Skin epidermis (tissue), 12 donors: Measurements from ENCODE around the gene C2orf42.
A peak's percentile ranks its signal among the peaks of the same experiment; 100 is the strongest.
"Not testable (repeated sequence)": the region's sequence is repeated elsewhere in the genome, so short reads cannot be mapped to it uniquely, and the experiment has no call there.

Source experiments
- H3K27ac ChIP-seq, 21 experiments: fragments of 200-600 bp; sonication (generic) in 11 of 21; one replicate each; pipeline ENCODE4 v1.5.0; 2020; ENCODE audit warnings: mild to moderate bottlenecking in 3 of 21, inconsistent platforms in 2 of 21, moderate library complexity in 2 of 21
- H3K4me3 ChIP-seq, 7 experiments: fragments of 200-600 bp; sonication (generic) in 2 of 7; one replicate each; pipeline ENCODE4 v1.5.0; 2020; ENCODE audit warnings: inconsistent platforms in 2 of 7, mild to moderate bottlenecking in 2 of 7, moderate library complexity in 1 of 7

C2orf42 gene

GRCh38 chr2:70134323-70134983, 56.4 kb downstream of the C2orf42 start:
- not testable (repeated sequence) for H3K4me3 ChIP-seq
- peak overlapping the region in 19 of 21 experiments; percentile 33 to 99 (median 90) for H3K27ac ChIP-seq

GRCh38 chr2:70133491-70134322, 57.1 kb downstream of the C2orf42 start:
- H3K27ac ChIP-seq, result peak overlapping the region in 20 of 21 experiments; percentile 33 to 99 (median 90)
- H3K4me3 ChIP-seq, result no peak overlapping the region

DNA sequence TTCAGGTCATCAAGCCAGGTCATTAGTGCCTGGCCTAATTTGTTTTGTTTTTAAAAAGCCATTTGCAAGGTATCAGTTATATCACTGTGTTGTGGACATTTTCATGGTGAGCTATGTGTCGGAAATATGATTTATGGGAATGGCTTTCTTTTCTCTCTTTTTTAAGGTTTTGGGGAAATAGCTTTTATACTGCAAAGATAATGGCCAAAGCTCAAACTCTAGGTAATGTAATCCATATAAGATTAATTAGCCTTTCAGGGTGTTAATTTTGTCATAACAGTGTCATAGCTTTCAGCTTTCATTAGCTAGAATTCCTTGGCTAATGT, 57.7 kb downstream of the C2orf42 start:
- peak overlapping the region in 20 of 21 experiments; percentile 74 to 99 (median 90) for H3K27ac ChIP-seq
- H3K4me3 ChIP-seq, result peak overlapping the region in 1 of 7 experiments; percentile 13

DNA sequence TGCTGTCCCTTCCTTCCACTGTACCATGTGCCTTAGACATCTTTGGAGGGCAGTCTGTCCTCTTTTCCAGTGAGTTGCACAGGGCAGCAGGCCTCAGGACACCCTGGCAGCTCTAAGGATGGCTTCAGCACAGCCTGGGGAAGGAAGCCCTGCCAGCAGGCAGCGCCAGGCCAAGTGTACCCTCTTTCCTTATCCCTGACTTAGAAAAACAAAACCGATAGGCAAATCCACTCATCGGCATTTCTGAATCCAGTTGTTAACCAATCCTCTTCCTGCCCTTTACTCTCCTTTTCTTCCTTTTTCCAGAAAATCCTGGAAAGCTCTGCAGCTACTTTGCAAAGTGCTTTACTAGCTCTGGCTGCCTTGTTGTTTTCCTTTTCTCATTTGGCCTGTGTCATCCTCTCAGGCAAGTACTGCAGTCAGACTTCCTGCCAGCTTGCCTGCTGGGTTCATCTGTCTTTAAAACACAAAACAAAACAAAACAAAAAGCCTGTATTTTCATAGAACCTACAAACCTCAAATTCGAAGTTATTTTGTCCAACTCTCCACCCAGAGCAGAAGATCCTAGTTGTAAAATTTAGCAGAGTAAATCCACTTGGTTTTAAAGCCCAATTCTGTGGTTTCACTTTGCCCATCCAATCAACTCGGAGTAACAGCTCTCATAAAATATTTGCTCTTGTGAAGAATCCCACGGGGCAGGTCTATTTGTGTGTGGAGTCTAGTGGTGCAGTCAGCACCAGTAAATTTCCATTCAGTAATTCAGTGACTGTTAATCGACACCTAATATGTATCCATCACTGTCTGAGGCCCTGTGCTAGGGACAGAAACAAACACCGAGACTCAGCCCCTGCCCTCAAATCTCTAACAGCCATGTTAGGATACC, 58.3 kb downstream of the C2orf42 start:
- H3K27ac ChIP-seq, result peak overlapping the region; percentile 23 to 99 (median 90)

DNA sequence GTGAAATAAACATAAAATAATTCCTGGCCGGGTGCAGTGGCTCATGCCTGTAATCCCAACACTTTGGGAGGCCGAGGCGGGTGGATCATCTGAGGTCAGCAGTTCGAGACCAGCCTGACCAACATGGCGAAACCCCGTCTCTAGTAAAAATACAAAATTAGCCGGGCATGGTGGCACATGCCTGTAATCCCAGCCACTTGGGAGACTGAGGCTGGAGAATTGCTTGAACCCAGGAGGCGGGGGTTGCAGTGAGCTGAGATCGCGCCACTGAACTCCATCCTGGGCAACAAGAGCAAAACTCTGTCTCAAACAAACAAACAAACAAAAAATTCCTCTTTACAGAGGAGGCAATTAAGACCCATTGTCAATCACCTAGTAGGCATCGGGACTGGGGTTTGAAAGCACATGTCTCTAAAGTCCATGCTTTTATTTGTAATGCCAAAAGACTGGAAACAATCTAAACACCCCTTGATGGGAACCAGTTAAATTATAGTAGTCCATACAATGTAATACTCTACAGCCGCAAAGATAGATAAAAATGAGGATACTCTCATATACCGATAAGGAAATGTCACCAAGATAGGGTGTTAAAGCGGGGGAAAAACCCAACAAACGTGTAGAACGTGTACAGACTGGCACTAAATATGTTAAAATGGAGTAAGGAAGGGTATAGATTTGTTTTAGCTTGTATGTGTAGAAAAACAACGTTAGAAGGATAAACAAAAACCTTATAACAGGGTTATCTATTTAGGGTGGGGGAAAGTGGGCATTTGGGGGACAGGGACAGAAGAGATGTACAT, 59.3 kb downstream of the C2orf42 start:
- Histone ChIP-seq H3K27ac (peak overlapping the region in 20 of 21 experiments; percentile 74 to 99 (median 90)), H3K4me3 (peak overlapping the region in 3 of 7 experiments; percentile 10 to 22 (median 13))

More for the DNA sequence above, 58.3 kb downstream of the C2orf42 start:
- peak overlapping the region in 4 of 7 experiments; percentile 10 to 22 (median 13) for H3K4me3 ChIP-seq

DNA sequence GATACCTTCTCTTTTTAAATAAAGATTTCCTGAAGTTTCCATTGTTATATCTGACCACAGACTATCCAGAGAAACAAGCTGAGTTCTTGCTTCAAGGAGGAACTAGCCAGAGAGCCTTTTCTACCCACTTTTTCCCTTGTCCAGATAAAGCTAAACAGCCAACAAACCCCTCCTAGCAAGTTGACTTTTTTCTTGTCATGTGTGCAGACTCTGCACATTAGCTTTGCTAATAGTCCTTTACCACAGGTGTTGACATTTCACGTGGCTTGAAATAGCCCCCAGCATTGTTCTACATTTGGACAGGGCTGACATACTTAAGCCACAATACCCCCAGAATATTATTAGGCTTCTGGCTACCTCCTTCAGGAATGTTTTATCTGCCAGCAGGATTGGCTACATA, 62.8 kb downstream of the C2orf42 start:
- Histone ChIP-seq H3K27ac (peak overlapping the region in 3 of 21 experiments; percentile 3 to 99 (median 9)), H3K4me3 (no peak overlapping the region)

DNA sequence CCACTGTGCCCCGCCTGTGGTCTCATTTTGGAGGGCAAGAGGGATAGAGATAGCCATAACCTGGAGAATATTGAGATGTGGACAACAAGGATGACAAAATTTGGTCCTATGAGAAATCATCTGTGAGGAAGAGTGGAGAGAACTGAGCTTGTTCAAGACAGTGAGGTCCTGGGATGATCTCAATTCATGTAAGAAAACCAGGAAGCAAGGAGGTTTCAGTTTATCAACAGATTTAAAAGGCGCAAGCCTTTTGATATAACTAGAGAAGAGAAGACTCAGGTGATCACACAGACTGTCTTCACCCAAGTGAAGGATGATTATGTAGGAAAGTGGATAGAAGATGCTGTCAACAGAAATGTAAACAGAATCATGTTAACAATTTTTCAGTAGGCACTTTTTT, 64.4 kb downstream of the C2orf42 start:
- Histone ChIP-seq H3K4me3 (no peak overlapping the region), H3K27ac (peak overlapping the region in 13 of 21 experiments; percentile 26 to 100 (median 99))

DNA sequence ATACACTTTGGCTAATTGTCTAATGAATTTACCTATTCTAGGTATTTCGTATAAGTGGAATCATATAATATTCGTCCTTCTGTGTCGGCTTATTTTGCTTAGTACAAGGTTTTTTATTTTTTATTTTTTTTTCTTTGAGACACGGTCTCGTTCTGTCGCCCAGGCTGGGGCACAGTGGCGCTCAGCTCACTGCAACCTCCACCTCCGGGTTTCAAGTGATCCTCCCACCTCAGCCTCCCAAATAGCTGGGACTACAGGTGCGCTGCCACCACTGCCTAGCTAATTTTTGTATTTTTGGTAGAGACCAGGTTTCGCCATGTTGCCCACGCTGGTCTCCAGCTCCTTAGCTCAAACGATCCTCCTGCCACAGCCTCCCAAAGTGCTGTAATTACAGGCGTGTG, 65.3 kb downstream of the C2orf42 start:
- H3K27ac ChIP-seq, result peak overlapping the region; percentile 69 to 100 (median 99)
- peak overlapping the region; percentile 36 to 54 (median 46) for H3K4me3 ChIP-seq

- Histone ChIP-seq H3K4me3 (peak overlapping the region; percentile 36 to 54 (median 46)), H3K27ac (peak overlapping the region; percentile 69 to 100 (median 99))
Observed at GRCh38 chr2:70124983-70125480, 65.8 kb downstream of the C2orf42 start.

GRCh38 chr2:70123829-70124116, 67.0 kb downstream of the C2orf42 start:
- Histone ChIP-seq H3K27ac (peak overlapping the region in 20 of 21 experiments; percentile 89 to 100 (median 99)), H3K4me3 (peak overlapping the region; percentile 36 to 54 (median 46))

GRCh38 chr2:70123051-70123828, 67.6 kb downstream of the C2orf42 start:
- peak overlapping the region in 6 of 7 experiments; percentile 36 to 49 (median 46) for H3K4me3 ChIP-seq
- H3K27ac ChIP-seq, result peak overlapping the region in 20 of 21 experiments; percentile 89 to 100 (median 99)

GRCh38 chr2:70122470-70122869, 68.3 kb downstream of the C2orf42 start:
- H3K4me3 ChIP-seq, result no peak overlapping the region
- H3K27ac ChIP-seq, result peak overlapping the region in 14 of 21 experiments; percentile 21 to 100 (median 98)

- no peak overlapping the region for H3K4me3 ChIP-seq
- H3K27ac ChIP-seq, result peak overlapping the region in 17 of 21 experiments; percentile 18 to 99 (median 60)
Observed at GRCh38 chr2:70121627-70122372, 69.0 kb downstream of the C2orf42 start.

DNA sequence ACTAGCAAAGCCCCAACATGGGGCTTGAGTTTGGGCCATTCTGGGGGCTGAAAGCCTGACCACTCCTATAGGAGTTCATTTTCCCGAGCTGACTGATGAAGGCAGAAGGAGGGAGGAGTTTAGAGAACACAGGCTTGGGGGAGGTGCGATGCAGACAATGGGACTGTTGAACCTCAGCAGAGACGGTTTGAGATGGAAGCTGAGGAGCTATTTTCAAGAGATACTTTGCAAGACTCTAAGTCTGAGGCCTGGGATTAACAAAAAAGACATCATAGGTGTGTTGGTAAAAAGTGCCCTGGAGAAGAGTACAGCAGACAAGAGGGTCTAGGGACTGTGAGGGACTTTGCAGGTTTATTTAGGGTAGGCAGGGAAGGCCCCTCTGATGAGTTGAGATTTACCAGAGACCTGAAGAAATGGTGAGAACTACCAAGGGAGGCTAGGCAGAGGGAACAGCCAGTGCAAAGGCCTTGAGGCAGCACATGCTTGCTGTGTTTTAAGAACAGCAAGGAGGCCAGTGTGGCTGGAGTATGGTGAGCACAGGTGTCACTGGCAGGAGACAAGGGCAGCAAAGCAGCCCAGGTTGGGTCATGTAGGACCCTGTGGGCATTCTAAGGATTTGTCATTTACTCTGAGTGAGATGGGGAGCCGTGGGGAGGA, 71.9 kb downstream of the C2orf42 start:
- Histone ChIP-seq H3K27ac (peak overlapping the region in 8 of 21 experiments; percentile 4 to 60 (median 32)), H3K4me3 (no peak overlapping the region)

GRCh38 chr2:70116936-70117552, 73.8 kb downstream of the C2orf42 start:
- peak overlapping the region in 1 of 21 experiments; percentile 55 for H3K27ac ChIP-seq

More at GRCh38 chr2:70116936-70117552, 73.8 kb downstream of the C2orf42 start:
- no peak overlapping the region for H3K4me3 ChIP-seq
